NCI-H526 (cell line): ENCODE data around the gene ZSCAN23.
"Not testable (repeated sequence)": the region's sequence is repeated elsewhere in the genome, so short reads cannot be mapped to it uniquely, and the experiment has no call there.

Source experiments
- DNase-seq, 2 experiments: peaks; one replicate each; lab custom pipeline; 2025; lab: John Stamatoyannopoulos, UW

Gene ZSCAN23

DNA sequence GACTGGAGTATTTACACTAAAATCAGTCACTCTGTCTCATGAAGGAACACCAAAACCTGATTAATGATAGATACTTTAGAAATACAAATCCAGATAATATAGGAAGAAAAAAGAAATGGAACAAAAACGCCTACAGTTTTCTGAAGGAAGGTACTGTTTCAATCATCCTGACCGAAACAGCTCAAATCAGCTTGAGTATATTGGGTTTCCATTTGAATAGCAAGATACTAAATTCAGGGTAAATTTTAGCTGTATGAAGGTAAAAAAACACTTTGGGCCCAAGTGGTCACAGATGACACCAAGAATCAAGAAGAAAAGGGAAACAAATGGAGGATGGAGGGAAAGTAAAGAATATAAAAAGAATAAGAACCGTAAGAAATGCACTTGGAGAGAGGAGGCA lies 6.9 kb downstream of the ZSCAN23 start:
- no peak for DNase-seq

GRCh38 chr6:28433119-28433518 lies 10.2 kb downstream of the ZSCAN23 start:
- no peak for DNase-seq

GRCh38 chr6:28429781-28430180 lies 13.5 kb downstream of the ZSCAN23 start:
- no peak for DNase-seq

DNA sequence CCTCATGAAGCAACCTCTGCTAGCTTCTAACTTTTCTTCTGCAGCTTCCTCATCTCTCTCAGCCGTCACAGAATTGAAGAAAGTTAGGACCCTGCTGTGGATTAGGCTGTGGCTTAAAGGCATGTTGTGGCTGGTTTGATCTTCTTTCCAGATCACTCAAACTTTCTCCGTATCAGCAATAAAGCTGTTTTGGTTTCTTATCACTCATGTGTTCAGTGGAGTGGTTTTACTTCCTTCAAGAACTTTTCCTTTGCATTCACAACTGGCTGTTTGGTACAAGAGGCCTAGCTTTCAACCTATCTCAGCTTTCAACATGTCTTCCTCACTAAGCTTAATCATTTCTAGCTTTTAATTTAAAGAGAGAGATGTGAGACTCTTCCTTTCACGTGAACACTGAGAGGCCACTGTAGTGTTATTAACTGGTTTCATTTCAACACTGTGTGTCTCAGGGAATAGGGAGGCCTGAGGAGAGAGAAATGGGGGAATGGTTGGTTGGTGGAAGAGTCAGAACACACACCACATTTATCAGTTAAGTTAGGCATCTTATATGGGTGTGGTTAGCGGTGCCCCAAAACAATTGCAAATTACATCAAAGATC lies 17.2 kb downstream of the ZSCAN23 start:
- DNase-seq: no peak

DNA sequence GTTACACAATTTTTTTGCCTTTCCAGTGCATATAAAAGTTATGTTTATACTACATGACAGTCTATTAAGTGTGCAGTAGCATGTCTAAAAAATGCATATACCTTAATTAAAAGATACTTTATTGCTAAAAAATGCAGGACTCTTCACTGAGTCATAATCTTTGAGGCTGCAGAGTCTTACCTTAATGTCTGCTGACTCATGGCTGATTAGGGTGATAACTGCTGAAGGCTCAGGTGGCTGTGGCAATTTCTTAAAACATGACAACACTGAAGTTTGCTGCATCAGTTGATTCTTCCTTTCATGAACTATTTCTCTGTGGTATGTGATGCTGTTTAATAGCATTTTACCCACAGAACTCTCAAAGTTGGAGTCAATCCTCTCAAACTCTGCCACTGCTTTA lies 19.1 kb downstream of the ZSCAN23 start:
- DNase-seq: no peak

- no peak for DNase-seq
These were observed 19.7 kb downstream of the ZSCAN23 start for GRCh38 chr6:28423546-28423945.

- DNase-seq: no peak
These were observed 29.6 kb downstream of the ZSCAN23 start for GRCh38 chr6:28413681-28414080.

- DNase-seq: no peak
These were observed 32.5 kb downstream of the ZSCAN23 start for GRCh38 chr6:28410767-28411166.

DNA sequence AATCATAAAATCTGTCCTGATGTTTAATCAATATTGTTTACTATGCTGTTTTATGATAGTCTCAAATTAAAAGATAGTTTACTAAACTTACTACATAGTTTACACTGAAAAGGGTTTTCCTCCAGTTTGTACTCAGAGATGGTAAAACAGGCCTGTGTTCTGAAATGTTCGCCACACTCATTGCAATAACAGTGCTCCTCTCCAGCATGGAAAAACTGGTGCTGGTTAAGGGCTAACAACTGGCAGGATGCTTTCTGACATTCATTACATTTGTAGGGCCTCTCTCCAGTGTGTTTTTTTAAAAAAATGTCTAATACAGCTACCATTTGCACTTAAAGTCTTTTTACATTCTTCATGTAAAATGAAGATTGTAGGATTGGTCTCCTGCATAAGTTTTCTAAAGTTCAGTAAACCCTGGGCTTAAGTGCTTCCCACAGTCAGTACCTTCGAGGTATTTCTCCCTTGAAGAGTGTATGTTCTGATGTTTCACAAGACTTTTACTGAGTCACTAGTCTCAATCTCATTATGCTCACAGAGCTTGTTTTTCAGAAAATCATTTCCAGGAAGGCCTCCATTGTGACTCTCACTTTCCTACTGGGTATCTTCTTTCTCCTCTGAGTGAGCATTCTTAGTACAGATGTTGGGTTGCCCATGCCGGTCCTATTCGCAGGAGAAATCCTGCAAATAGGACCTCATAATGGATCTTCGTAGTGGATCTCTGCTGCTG lies 35.1 kb downstream of the ZSCAN23 start:
- DNase-seq: no peak

DNA sequence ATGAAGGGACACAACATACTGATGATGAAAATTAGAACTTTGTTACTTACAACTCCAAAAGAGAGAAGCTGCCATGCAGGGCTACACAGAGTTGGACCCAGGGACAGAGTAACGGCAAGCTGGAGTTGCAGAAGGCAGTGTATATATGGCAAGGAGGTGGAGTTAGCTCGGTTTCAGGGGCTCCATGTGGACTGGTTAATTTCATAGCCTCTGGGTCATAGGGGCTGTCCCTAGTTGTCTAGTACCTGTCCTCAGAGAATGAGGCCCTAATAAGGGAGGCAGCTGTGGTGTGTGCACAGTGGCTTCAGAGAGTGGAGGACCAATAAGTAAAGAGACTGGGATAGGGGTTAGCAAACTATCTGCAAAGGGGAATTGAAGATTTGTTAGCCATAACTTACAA lies 35.9 kb downstream of the ZSCAN23 start:
- DNase-seq: no peak

- DNase-seq: not testable (repeated sequence)
These were observed 39.4 kb downstream of the ZSCAN23 start for GRCh38 chr6:28403923-28404322.

GRCh38 chr6:28402197-28402596 lies 41.1 kb downstream of the ZSCAN23 start:
- DNase-seq: no peak

GRCh38 chr6:28401172-28401571 lies 42.1 kb downstream of the ZSCAN23 start:
- no peak for DNase-seq

DNA sequence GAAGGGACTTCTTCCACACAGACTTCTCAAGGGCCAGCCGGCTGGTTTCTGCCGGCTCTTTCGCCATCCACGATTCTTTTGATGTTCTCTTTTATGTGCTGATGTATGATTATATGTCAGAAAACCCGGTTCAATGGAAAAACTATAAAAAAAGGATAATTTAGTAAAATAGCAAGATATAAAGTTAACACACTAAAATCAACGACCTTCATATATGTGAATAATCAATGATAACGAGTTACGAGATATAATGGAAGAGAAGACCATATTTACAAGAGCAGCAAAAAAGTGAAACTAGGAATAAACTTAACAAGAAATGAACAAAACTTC lies 43.2 kb downstream of the ZSCAN23 start:
- DNase-seq: no peak

DNA sequence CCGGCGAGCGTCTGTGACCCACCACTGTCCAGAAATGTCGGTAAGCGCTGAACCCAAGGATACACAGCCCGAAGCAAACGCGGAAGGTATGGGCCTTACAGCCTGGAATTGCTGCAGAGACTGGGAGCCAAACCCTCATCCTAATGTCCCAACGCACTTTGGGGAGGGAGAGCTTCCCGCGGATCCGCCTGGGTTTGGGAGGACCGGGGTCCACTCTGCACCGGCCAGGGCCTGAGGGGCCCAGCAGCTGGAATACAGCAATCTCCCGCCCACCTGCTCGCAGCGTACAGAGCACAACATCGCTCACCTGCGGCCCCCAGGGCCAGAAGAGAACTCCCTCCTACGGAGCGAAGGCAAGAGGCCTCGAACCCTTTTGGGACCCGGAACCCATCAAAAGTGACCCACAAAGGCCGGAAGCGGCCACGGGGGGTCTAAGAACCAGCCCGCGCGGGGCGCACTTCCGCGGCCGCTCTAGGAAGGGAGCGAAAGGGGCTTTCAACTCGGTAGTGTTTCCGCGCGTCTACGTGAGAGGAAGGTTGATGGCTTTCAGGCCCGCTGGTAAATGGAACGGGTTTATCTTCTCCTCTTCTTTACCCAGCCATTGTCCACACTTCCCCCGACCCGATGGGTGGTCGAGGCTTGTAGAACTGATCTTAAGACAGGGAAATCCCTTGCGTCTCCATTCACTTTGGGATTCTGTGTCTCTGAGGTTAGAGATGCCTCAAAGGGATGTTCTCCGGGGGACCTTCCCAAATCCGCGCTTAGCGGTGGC lies 43.8 kb downstream of the ZSCAN23 start, which contains the start of gene ZSCAN12:
ZSCAN12 (minus strand) TSS at position 398 of the 772 bp plus-strand sequence. CDS start 1,342 bp downstream, outside the sequence.
- peak; percentile 67 to 88 for DNase-seq

DNA sequence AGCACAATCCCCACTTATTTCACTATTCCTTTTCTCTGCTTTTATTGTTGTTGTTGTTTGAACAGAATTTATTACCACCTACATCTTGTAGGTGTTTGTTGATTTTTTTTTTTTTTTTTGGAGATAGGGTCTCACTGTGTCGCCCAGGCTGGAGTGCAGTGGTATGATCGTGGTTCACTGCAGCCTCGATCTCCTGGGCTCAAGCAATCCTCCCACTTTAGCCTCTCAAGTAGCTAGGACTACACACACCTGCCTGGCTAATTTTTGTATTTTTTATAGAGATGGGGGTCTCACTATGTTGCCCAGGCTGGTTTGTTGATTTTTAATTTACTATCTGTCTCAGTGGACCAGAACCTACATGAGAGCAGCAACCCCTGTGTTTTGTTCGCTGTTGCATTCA lies 47.4 kb downstream of the ZSCAN23 start:
- DNase-seq: no peak

DNA sequence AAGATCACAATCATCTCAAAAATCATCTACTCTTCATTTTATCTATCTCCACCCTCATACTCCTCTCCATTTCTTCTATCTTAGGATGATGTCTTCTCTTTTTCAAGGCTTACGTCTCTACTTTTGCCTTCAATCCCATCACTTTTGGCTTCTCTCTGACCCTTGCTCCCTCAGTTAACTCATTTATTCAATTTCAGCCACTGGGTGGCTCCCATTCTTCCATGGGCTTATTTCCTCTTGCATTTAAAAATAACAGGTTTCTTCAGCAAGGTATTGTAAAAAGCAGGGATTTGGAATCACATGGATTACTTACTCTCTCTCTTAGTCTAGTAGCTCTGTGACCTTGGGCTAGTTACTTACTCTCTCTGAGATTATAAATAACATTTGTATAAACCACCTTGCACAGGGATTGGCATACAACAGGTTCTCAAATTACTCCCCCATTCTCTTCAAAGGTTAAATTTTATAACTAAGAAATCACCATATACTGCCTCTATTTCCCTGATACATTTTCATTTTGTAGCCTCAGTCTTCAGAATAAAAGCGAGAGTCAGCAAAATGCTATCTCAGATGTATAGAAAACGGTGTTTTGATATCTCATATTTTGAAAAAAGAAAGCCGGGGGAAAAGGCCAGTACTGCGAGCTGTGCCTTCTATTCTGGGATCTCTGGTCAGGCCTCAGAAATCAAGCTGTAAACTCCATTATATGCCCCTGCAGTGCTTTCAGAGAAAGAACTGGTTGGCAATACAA lies 49.2 kb downstream of the ZSCAN23 start:
- DNase-seq: peak in 1 of 2 experiments; percentile 5

GRCh38 chr6:28390688-28391087 lies 52.6 kb downstream of the ZSCAN23 start:
- no peak for DNase-seq

DNA sequence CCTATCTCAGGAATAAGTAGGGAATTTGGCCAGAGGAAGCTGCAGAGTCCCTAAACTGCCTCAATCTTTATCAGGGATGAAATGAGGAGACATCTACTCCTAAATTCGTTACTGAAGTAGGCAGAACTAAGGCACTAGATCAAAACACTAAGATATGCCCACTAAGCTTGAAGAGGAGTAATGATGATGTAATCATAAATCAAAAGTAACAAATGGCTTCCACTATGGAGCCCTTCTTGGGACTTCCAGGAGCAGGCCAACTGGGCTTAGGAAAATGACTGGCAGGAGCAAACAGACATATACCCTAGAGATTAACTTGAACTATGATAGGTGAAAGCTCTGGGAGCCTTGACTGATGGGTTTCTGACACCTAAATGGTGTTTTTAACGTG lies 59.2 kb downstream of the ZSCAN23 start:
- DNase-seq: no peak

DNA sequence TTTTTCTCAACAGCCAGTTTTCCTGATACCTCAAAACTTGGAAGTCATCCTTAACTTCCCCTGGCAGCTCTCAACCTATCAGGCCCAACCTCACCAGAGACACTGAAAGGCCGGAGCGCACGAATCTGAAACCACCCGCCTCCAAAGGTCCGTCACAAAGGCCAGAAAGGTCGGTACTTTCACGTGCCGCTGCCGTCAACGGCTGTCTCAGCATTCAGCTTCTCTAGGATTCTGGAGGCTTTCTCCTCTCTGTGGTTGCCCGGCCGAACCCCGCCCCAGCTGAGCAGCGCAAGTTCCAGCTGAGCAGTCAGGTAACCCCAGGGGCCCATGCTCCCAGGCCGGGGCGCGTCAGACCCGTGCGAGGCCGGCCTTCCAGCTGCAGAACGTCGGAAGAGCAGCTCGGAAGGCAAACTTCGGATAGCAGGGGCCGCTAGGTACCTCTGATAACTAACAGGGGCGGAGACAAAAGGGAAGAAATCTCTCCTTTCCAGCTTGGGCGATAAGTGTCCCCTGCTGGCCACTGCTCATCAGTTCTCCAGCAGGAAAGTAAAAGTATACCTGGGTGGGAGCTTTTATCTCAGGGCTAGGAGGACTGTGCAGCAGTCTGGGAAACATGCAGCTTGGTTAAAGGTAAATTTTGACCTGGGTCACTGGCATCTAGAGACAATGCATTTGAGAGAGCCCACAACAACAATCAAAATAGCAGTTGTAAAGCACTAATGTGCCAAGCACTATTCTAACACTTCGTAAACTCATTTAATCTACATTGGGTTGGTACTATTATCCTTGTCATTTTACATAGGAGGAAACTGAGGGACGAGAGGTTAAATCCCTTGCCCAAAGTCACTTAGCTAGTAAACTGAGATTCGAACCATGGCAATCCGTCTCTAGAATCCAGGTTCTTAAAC lies 59.8 kb downstream of the ZSCAN23 start:
- DNase-seq: peak; percentile 82 to 94
